DMS153 (cell line): Measurements from ENCODE around the gene ZFC3H1.

Experiments used
- DNase-seq: peaks from one replicate; lab custom pipeline; 2025; lab: John Stamatoyannopoulos, UW

Gene ZFC3H1

DNA sequence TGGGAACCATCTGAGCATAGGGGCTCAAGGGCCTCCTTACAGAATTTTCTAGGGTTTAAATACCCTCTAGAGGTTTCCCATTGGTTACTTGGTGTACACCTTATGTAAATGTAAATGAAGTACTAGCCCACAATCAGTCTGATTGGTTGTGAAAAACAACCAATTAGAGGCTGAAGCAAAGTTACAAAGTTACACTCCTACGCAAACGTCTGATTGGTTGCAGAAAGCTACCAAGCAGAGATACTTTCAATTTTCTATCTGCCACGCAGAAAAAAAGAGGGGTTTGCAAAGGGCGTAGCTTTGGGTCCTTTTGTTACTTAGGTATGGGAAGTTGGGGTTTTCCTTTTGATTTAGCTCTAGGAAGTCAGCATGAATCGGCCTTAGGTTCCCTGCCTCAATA lies 20.4 kb upstream of the ZFC3H1 start:
- no peak for DNase-seq

GRCh38 chr12:71683633-71684032 lies 20.0 kb upstream of the ZFC3H1 start:
- no peak for DNase-seq

DNA sequence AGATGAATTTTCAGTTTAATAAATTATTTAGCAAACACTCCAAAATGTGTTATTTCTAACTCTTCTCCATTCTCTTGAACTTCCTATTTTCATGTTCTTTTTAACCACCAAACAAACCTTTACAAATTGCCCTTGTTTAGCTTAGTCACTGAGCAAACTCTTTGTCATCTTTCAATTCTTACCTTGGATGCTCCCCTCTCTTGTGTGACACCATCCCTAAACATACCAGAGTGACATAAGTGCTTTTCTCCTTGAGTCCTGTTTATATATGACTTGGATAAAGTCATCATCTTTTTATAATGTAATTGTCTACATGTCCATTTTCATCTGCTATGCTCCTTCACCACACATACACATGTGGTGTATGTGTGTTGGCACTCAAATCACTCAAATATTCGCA lies 18.8 kb upstream of the ZFC3H1 start:
- no peak for DNase-seq

DNA sequence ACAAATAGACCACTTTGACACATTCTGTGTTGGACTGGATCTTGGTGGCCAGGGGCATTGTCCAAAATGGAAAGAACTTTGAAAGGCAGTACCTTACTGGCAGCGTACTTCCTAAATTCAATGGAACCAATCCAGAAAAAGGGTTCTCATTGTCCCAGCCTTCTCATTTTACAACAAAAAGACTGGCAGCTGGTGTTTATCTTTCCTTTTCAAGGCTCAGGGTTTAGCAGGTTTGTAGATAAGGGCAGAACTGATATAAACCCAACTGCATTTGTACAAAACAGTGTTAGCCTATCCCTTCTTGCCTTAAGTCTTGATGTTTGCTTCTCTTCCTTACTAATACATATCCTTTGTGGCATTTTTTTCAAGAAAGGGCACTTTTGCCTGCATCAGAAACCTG lies 8.2 kb upstream of the ZFC3H1 start:
- peak; percentile 27 for DNase-seq

GRCh38 chr12:71671311-71671710 lies 7.7 kb upstream of the ZFC3H1 start:
- DNase-seq: no peak

DNA sequence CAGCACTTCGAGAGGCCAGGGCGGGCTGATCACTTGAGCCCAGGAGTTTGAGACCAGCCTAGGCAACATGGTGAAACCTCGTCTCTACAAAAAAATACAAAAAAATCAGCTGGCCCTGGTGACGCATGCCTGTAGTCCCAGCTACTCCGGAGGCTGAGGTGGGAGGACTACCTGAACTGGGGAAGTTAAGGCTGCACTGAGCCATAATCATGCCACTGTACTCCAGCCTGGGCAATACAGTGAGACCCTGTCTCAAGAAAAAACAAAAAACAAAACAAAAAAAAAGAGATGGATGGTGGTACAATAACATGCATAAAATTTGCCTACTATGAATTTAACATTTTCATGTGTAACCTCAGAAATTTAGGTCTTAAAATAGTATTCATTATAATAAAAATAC lies 2.6 kb upstream of the ZFC3H1 start:
- no peak for DNase-seq

DNA sequence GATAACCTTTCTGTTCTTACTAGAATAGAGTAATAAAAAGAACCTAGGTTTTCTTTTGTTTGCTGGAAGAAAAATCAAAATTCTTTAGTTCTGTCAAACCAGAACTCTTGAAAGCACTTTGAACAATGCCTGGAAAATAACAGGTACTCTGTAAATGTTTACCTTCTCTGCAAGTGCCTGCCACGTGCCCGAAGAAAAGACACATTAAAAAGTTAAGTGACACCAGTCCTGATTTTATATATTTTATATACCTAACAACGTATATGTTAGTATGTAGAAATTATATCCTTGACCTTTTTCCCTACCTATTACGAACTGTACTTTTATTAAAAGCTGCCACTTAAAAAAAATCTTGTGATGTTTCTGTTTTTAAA lies 1.4 kb upstream of the ZFC3H1 start:
- DNase-seq: no peak

DNA sequence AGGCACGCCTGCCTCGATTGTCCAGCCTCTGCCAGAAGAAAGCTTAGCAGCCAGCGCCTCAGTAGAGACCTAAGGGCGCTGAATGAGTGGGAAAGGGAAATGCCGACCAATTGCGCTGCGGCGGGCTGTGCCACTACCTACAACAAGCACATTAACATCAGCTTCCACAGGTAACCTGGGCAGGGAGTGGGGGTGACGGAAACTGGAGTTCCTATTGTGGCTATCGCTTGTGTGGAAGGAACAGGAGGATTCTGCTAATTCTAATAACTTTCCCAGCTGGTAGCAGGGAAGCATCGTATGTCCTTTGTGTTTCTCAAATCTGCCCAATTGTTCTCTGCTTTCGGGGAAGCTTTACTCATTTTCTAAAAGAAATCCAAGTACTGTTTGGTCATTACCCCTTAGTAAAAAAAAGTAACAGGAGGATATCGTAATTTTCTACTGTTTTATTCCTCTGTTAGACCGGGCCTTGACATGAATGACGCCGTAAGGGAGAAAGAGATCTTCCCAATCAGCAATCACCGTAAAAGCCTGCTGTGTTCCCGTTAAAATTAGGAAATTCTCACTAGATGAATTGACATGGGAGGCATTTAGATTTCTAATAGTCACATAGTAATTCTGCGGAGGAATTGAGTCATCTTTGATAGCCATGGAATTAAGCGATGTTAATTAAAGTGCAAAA lies 902 bp upstream of the ZFC3H1 start:
- DNase-seq: no peak

DNA sequence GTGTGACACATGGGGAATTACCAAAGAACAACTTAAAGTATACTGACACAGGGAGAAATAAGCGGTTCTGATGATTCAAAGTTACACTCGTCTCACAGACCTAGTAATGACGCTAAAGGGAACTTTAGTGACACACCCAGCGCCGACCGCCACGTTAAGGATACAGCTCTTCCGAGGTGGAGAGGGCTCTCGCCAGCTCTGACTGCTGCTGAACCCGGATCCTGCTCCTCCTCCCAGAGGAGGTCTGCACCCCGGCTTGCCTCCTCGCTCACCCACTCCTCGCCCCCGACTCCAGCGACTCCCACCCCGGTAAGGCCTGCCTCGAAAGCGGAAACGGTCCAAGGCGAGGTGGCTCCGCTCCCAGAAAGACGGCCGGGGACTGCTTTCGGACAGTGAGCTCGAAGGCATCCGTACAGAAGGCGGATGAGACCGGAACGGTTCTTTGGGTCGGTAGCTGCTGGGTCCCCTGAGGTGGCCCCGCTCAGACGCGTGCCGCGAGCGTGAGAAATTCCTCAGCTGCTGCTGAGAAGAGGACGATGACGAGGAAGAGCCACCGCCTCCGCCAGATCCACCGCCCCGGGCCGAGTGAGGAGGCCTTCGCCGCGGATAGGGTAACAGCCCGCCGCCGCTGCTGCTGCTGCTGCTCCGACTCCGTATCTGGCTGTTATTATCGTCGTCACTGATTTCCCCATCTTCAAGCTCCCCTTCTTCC lies 643 bp downstream of the ZFC3H1 start:
- no peak for DNase-seq

DNA sequence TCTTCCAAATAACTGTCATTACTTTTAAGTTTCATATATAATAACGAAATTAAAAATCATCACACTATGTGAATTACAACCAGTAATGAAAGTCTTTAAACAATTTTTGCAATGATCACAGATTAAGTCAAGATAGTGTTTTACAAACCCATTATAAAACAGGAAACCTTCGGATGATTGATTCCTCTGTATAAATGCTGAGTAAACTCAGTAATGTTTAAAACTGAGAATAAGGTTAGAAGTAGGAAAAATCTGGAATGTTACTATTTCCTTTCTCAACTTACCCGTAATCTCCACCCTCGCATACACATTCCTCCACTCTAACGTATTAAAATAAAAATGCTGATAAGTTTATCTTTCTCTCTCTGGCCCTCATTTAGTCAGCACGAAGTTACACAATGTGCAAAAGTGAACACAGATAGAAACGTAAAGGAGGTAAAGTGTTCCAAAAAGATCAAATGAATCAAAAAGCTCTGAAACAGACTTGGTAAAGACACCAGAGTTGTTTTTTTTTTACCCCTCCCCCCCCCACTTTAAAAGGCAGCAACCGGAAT lies 1.6 kb downstream of the ZFC3H1 start:
- DNase-seq: no peak

DNA sequence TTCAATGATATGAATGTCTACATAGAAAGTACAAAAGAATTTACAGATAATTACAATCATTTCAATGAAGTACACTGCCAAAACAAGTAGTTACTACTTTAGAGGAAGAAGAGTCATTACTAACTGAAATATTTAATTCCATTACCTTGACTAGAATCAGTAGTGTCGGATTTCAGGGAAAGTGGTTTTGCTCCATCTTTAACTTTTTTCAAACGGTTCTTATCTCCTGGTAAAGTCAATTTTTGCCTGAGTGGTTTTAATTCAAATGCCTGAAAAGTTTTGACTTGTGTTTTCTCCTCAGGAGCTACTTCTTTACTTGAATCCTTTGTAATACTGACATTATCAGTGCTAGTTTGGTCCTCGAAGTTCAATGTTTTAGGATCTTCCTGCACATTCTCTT lies 6.9 kb downstream of the ZFC3H1 start:
- no peak for DNase-seq

- DNase-seq: no peak
These were observed 7.7 kb downstream of the ZFC3H1 start for GRCh38 chr12:71655907-71656306.

GRCh38 chr12:71655495-71655894 lies 8.2 kb downstream of the ZFC3H1 start:
- no peak for DNase-seq

DNA sequence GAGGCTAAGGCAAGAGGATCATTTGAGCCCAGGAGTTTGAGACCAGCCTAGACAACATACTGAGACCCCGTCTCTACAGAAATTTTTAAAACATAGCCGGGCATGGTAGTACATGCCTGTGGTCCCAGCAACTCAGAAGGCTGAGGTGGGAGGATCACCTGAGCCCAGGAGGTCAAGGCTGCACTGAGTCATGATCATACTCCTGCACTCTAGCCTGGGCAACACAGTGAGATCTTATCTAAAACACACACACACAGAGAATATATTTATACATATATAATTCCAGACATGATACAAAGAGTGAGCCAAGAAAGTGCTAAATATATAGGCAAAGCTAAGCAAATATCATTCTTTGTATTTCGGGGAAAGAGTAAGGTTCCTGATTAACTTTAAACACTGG lies 9.4 kb downstream of the ZFC3H1 start:
- no peak for DNase-seq

DNA sequence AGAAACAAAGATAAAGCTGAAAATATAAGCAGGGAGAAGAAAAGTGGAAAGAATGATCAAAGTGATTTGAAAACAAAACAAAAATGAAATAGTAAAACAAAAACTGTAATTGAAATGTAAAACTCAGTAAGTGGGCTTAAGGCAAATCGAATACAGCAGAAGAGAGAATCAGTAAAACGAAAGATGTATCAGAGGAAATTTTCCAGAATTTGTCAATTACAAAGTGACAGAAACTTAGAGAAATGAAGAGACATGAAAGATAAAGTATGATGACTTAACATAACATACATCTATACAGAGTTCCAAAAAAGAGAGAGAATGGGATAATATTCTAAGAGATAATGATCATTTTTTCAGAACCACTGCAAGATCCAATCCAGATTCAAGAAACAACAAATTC lies 10.5 kb downstream of the ZFC3H1 start:
- no peak for DNase-seq

GRCh38 chr12:71652656-71653055 lies 11.0 kb downstream of the ZFC3H1 start:
- no peak for DNase-seq

DNA sequence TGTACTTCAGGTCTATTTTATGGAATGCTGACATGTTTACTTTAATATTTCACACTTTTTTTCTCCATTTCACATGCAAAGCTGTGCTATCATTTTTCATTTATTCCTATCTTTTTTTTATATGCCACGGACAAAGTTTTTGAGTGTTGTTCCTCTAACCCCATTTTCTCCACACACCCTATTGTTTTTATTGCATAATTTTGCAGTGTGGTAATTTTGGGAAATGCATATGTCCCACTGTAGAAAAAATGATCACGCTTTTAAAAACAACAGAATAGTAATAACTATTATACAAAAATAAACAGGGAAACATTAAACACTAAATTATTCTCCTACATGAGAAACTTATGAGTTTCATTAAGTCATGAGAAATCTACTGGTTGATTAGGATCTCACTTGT lies 14.2 kb downstream of the ZFC3H1 start:
- DNase-seq: no peak

- no peak for DNase-seq
These were observed 15.1 kb downstream of the ZFC3H1 start for GRCh38 chr12:71648537-71648936.

- DNase-seq: no peak
These were observed 17.1 kb downstream of the ZFC3H1 start for GRCh38 chr12:71646512-71646911.

- DNase-seq: no peak
These were observed 18.4 kb downstream of the ZFC3H1 start for GRCh38 chr12:71645268-71645667.

- no peak for DNase-seq
These were observed 21.4 kb downstream of the ZFC3H1 start for GRCh38 chr12:71642264-71642663.

GRCh38 chr12:71641390-71641789 lies 22.3 kb downstream of the ZFC3H1 start:
- no peak for DNase-seq

DNA sequence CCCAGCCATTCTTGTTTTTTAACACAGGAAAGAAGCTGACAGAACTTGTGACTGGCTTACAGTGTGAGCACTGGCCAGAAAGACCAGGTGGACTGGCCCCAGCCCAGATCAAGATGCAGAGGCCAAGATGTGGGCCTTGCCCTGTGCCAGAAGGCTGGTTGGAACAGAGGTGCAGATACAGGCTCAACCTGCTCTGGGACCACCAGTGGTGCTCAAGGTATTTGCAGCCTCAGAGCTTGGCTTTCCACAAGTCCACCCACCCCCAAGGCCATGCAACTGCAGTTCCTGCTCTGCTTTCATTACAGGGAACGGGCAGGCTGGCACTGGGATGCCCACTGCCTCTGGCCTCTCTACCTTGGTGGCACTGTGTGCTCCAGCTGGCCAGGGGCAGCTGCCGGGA lies 23.3 kb downstream of the ZFC3H1 start:
- DNase-seq: no peak

GRCh38 chr12:71639341-71639760 lies 24.3 kb downstream of the ZFC3H1 start:
- no peak for DNase-seq
